Measurements from ENCODE around the gene KSR2.
A peak's percentile ranks its signal among the peaks of the same experiment; 100 is the strongest.

Gene KSR2

GRCh38 chr12:117580718-117581062 is 388.1 kb downstream of the KSR2 start:
- ChIA-PET CTCF (interaction anchor here (0.7 to 2.0 kb wide), 5 partner anchors 9 to 276 kb away, joined by 3 to 7 read pairs (median 5); no protein-coding TSS in a partner anchor), POLR2A (no interaction called here)
- TF ChIP-seq SP2 (tag by site-specific recombination; IDR thresholded peaks at IDR 0.05) = peak; percentile 55
- no peak for TF ChIP-seq ZNF621 (tag by site-specific recombination; IDR thresholded peaks at IDR 0.05)
- no peak for TF ChIP-seq ZNF518A (tag by site-specific recombination; conservative IDR thresholded peaks at IDR 0.05; ENCODE audit: low read depth)
- peak; percentile 47 for TF ChIP-seq KLF9 (tag by site-specific recombination; IDR thresholded peaks at IDR 0.05; ENCODE audit: low read depth)
- TF ChIP-seq MEIS1 (CRISPR knock-in tag; IDR thresholded peaks at IDR 0.05; ENCODE audit: borderline replicate concordance) = no peak
- TF ChIP-seq YY2 (tag by site-specific recombination; IDR thresholded peaks at IDR 0.05) = no peak
- peak; percentile 51 for TF ChIP-seq KLF1 (tag by site-specific recombination; IDR thresholded peaks at IDR 0.05)
- TF ChIP-seq GLIS1 (tag by site-specific recombination; IDR thresholded peaks at IDR 0.05) = peak; percentile 55
- peak; percentile 12; the same call in 1 of the 2 replicates for TF ChIP-seq ZBTB17 (tag by site-specific recombination; IDR thresholded peaks at IDR 0.05)
- TF ChIP-seq KLF10 (tag by site-specific recombination; IDR thresholded peaks at IDR 0.05) = peak; percentile 42; the same call in 1 of the 2 replicates
- Histone ChIP-seq H3K36me3 (ENCODE audit: control insufficient read depth in 2 of 2, insufficient read depth in 1 of 2, low read length in 2 of 2) (no peaks in the 10 kb centered on the region), H3K4me3 (ENCODE audit: low read depth, low read length) (no peak overlapping the region), H3K4me1 (ENCODE audit: control insufficient read depth, insufficient read depth, low read length) (no peaks in the 10 kb centered on the region), H3K9me3 (ENCODE audit: control insufficient read depth, insufficient read depth, low read depth, low read length) (no peaks in the 10 kb centered on the region), H3K27ac (ENCODE audit: extremely low read depth, low read depth, low read length) (no peak overlapping the region)

GRCh38 chr12:117580015-117580717 is 388.6 kb downstream of the KSR2 start:
- Histone ChIP-seq H3K27ac (ENCODE audit: extremely low read depth, low read depth, low read length) (no peak overlapping the region), H3K4me1 (ENCODE audit: control insufficient read depth, insufficient read depth, low read length) (no peaks in the 10 kb centered on the region), H3K9me3 (ENCODE audit: control insufficient read depth, insufficient read depth, low read depth, low read length) (no peaks in the 10 kb centered on the region), H3K36me3 (ENCODE audit: control insufficient read depth in 2 of 2, insufficient read depth in 1 of 2, low read length in 2 of 2) (no peaks in the 10 kb centered on the region), H3K4me3 (ENCODE audit: low read depth, low read length) (no peak overlapping the region)
- ChIA-PET POLR2A (no interaction called here), CTCF (interaction anchor here (0.7 to 2.0 kb wide), 4 partner anchors 9 to 277 kb away, joined by 3 to 7 read pairs (median 4); no protein-coding TSS in a partner anchor)
- TF ChIP-seq REST (tag by site-specific recombination; IDR thresholded peaks at IDR 0.05) = no peak
- no peak for TF ChIP-seq ZNF18 (tag by site-specific recombination; IDR thresholded peaks at IDR 0.05)
- TF ChIP-seq IKZF3 (tag by site-specific recombination; IDR thresholded peaks at IDR 0.05) = no peak
- no peak for TF ChIP-seq PRDM10 (tag by site-specific recombination; IDR thresholded peaks at IDR 0.05)
- no peak for TF ChIP-seq GLIS2 (tag by site-specific recombination; IDR thresholded peaks at IDR 0.05)
- no peak for TF ChIP-seq ZNF10 (tag by site-specific recombination; IDR thresholded peaks at IDR 0.05)
- TF ChIP-seq ZBTB21 (tag by site-specific recombination; IDR thresholded peaks at IDR 0.05) = no peak
- no peak for TF ChIP-seq ZNF580 (tag by site-specific recombination; IDR thresholded peaks at IDR 0.05)
- TF ChIP-seq ZNF211 (tag by site-specific recombination; IDR thresholded peaks at IDR 0.05; ENCODE audit: low read depth) = no peak

Measured in HEK293 (cell line).